RWPE2 (cell line): ENCODE data around the gene NIT1.
A peak's percentile ranks its signal among the peaks of the same experiment; 100 is the strongest.

Experiments used
- ATAC-seq: fragments of 200-7000 bp; cut with Tn5 transposase; 3 replicates; pipeline ENCODE4 v1.9.1; 2021; ENCODE audit warnings: low read depth
- DNase-seq: peaks from one replicate; pipeline ENCODE4 v3.0.0-alpha.2; 2020; ENCODE audit warnings: low spot score
- H3K27ac ChIP-seq: fragments of 450-650 bp; 2 replicates; pipeline ENCODE4 v1.5.1; 2017; ENCODE audit warnings: mild to moderate bottlenecking; ENCODE audit not compliant: poor library complexity, severe bottlenecking
- H3K27me3 ChIP-seq: fragments of 250-450 bp; sonication (Bioruptor Pico); 2 replicates; pipeline ENCODE4 v1.5.1; 2021; ENCODE audit warnings: mild to moderate bottlenecking, moderate library complexity; ENCODE audit not compliant: insufficient read depth, poor library complexity, severe bottlenecking
- H3K36me3 ChIP-seq: fragments of 250-450 bp; sonication (Bioruptor Pico); 2 replicates; pipeline ENCODE4 v1.5.1; 2020; ENCODE audit warnings: low read depth, mild to moderate bottlenecking, moderate library complexity
- H3K4me1 ChIP-seq: fragments of 250-450 bp; sonication (Bioruptor Pico); 2 replicates; pipeline ENCODE4 v1.5.1; 2021; ENCODE audit warnings: mild to moderate bottlenecking, moderate library complexity; ENCODE audit not compliant: insufficient read depth, poor library complexity, severe bottlenecking
- H3K4me3 ChIP-seq: fragments of 250-450 bp; sonication (Bioruptor Pico); 2 replicates; pipeline ENCODE4 v1.5.1; 2021; ENCODE audit warnings: mild to moderate bottlenecking, moderate library complexity; ENCODE audit not compliant: severe bottlenecking
- H3K9me3 ChIP-seq: fragments of 250-450 bp; sonication (Bioruptor Pico); 2 replicates; pipeline ENCODE4 v1.5.1; 2021; ENCODE audit warnings: mild to moderate bottlenecking, moderate library complexity; ENCODE audit not compliant: severe bottlenecking
- CTCF ChIP-seq: fragments of 450-650 bp; IDR thresholded peaks from one replicate; pipeline ENCODE4 v1.5.1; 2017; ENCODE audit warnings: mild to moderate bottlenecking, moderate library complexity; ENCODE audit not compliant: poor library complexity, severe bottlenecking

NIT1 gene

GRCh38 chr1:161080441-161081405 is 37.2 kb upstream of the NIT1 start:
- TF ChIP-seq CTCF: no peak
- DNase-seq (no peak), ATAC-seq (no peak)
- Histone ChIP-seq H3K27me3 (no peaks in the 10 kb centered on the region), H3K9me3 (no peaks in the 10 kb centered on the region), H3K4me3 (no peak overlapping the region), H3K36me3 (no peaks in the 10 kb centered on the region), H3K27ac (peak overlapping the region; percentile 20), H3K4me1 (peaks cover 38% of the 10 kb centered on the region)

- Histone ChIP-seq H3K27me3 (no peaks in the 10 kb centered on the region), H3K4me1 (peaks cover 38% of the 10 kb centered on the region), H3K36me3 (no peaks in the 10 kb centered on the region), H3K4me3 (no peak overlapping the region), H3K9me3 (no peaks in the 10 kb centered on the region), H3K27ac (peak overlapping the region; percentile 20)
- ATAC-seq (no peak), DNase-seq (no peak)
- TF ChIP-seq CTCF: no peak
Measured at GRCh38 chr1:161081519-161081918, 36.4 kb upstream of the NIT1 start.

- Histone ChIP-seq H3K9me3 (no peaks in the 10 kb centered on the region), H3K4me1 (peaks cover 37% of the 10 kb centered on the region), H3K36me3 (no peaks in the 10 kb centered on the region), H3K27ac (peak overlapping the region; percentile 69), H3K4me3 (no peak overlapping the region), H3K27me3 (no peaks in the 10 kb centered on the region)
- TF ChIP-seq CTCF: no peak
- no peak for ATAC-seq
- no peak for DNase-seq
Measured at GRCh38 chr1:161082483-161082882, 35.4 kb upstream of the NIT1 start.

GRCh38 chr1:161082996-161083747 is 34.7 kb upstream of the NIT1 start:
- ATAC-seq (peak; percentile 92), DNase-seq (peak; percentile 98)
- TF ChIP-seq CTCF: no peak
- Histone ChIP-seq H3K27ac (peak overlapping the region; percentile 69), H3K9me3 (no peaks in the 10 kb centered on the region), H3K36me3 (no peaks in the 10 kb centered on the region), H3K4me1 (peaks cover 38% of the 10 kb centered on the region), H3K27me3 (no peaks in the 10 kb centered on the region), H3K4me3 (no peak overlapping the region)
